ENCODE measurements around the gene CLK3. TPM values are rescaled to one million over a fixed set of nuclear protein-coding genes. Genes with fewer than 3 reads are reported as not detected.

CLK3 gene
- total and polyA plus RNA-seq, 8 donors: 47.6 to 226 (median 93.2) TPM

DNA sequence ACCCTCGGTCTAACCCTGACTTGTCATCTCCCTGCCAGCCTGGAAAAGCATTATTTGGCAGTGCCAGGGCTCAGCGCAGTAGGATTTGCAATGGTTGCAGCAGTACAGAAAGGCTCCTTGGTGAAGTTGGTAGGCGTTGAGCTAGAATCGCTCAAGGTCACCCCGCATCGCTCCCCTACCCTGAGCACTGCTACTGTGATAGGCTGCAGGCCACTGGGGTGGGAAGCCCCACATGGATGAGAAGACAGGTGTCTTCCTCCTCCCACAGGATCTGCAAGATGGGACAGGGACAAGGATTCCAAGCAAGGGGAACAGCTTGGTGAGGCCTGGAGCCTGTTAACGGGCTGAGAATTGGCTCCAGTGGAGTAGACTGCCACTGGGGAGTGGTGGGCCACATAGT lies 10.7 kb downstream of the CLK3 start:
- Histone ChIP-seq H3K27me3 (no peaks in the 10 kb centered on the region), H3K9me3 (no peaks in the 10 kb centered on the region), H3K4me3 (no peak overlapping the region), H3K36me3 (peaks cover 98 to 100% (median 100%) of the 10 kb centered on the region in 4 donors), H3K4me1 (peaks cover 0 to 20% (median 8%) of the 10 kb centered on the region in 4 donors), H3K27ac (no peak overlapping the region)
- TF ChIP-seq, protein P1, sequence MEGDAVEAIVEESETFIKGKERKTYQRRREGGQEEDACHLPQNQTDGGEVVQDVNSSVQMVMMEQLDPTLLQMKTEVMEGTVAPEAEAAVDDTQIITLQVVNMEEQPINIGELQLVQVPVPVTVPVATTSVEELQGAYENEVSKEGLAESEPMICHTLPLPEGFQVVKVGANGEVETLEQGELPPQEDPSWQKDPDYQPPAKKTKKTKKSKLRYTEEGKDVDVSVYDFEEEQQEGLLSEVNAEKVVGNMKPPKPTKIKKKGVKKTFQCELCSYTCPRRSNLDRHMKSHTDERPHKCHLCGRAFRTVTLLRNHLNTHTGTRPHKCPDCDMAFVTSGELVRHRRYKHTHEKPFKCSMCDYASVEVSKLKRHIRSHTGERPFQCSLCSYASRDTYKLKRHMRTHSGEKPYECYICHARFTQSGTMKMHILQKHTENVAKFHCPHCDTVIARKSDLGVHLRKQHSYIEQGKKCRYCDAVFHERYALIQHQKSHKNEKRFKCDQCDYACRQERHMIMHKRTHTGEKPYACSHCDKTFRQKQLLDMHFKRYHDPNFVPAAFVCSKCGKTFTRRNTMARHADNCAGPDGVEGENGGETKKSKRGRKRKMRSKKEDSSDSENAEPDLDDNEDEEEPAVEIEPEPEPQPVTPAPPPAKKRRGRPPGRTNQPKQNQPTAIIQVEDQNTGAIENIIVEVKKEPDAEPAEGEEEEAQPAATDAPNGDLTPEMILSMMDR (IDR thresholded peaks at IDR 0.05): no peak
- TF ChIP-seq EP300 (IDR thresholded peaks at IDR 0.05): no peak
- TF ChIP-seq POLR2AphosphoS5 (IDR thresholded peaks at IDR 0.05): no peak
- no peak for TF ChIP-seq POLR2A (IDR thresholded peaks at IDR 0.05)
- intact Hi-C loops (cut with DNase I; ENCODE audit: low total_unique reads): loop anchor here (5.0 kb wide), 1 partner anchor 136 kb away; no protein-coding TSS in a partner anchor
- WGBS, 5 donors: 90 to 96% (median 95%) methylated on average over 7 of the region's 7 CpGs
- DNase-seq: no peak

DNA sequence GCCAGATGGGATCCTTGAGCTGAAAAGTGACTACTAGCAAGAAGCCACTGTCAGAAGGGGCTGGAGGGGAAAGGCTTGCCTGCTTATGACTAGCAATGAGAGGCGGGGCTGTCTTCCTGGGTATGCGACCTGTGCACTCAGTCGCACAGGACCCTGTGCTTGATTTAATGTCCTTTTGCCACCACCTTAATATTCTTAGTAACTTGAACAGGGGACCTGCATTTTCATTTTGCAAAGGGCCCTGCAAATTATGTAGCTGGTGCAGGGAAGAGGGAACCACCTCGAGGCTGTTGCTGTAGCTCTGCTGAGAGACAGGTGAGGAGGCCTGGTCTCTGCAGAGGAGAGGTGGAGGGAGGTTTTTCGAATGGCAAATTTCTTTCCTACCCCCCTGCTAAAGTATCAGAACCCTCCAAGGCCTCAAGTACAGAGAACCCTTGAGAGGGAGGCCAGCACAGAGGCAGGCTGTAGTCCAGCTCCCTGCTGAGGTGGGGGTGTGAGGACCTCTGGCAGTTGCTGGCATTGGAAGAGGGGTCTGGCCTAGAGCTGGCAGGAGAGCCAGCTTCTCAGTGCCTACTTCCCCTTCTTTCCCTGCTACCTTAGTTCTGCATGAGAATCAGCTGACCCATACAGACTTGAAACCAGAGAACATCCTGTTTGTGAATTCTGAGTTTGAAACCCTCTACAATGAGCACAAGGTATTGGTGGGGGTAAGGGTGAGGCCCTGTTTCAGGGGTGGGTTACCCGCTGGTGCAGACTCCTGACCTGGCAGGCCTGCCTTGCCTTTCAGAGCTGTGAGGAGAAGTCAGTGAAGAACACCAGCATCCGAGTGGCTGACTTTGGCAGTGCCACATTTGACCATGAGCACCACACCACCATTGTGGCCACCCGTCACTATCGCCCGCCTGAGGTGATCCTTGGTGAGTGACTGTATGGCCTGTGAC lies 11.4 kb downstream of the CLK3 start:
- Histone ChIP-seq H3K4me1 (peaks cover 0 to 13% (median 4%) of the 10 kb centered on the region in 4 donors), H3K4me3 (no peak overlapping the region), H3K27me3 (no peaks in the 10 kb centered on the region), H3K9me3 (no peaks in the 10 kb centered on the region), H3K27ac (no peak overlapping the region), H3K36me3 (peaks cover 91 to 100% (median 99%) of the 10 kb centered on the region in 4 donors)
- intact Hi-C loops (cut with DNase I; ENCODE audit: low total_unique reads): loop anchor here (5.0 kb wide), 1 partner anchor 135 kb away; no protein-coding TSS in a partner anchor
- DNase-seq: no peak
- TF ChIP-seq EP300 (IDR thresholded peaks at IDR 0.05) (no peak), POLR2AphosphoS5 (IDR thresholded peaks at IDR 0.05) (no peak), POLR2A (IDR thresholded peaks at IDR 0.05) (no peak)
- TF ChIP-seq, protein P1 (IDR thresholded peaks at IDR 0.05): no peak
- 73 to 89% (median 83%) methylated on average over 6 to 10 of the region's 10 CpGs for WGBS, 5 donors

DNA sequence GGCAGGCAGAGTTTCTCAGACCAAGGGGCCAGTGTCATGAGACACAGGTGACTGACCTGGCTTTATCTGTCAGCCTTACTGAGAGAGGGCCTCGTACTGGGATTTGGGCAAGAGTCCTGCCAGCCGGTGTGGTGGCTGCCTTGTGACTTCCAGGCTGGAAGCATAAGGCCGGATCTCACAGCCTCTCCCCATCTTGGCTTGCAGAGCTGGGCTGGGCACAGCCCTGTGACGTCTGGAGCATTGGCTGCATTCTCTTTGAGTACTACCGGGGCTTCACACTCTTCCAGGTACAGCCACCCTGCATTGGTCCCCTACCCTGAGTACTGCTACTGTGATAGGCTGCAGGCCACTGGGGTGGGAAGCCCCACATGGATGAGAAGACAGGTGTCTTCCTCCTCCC lies 12.1 kb downstream of the CLK3 start:
- intact Hi-C loops (cut with DNase I; ENCODE audit: low total_unique reads): loop anchor here (5.0 kb wide), 1 partner anchor 135 kb away; no protein-coding TSS in a partner anchor
- Histone ChIP-seq H3K9me3 (no peaks in the 10 kb centered on the region), H3K4me3 (no peak overlapping the region), H3K27me3 (no peaks in the 10 kb centered on the region), H3K27ac (no peak overlapping the region), H3K36me3 (peaks cover 83 to 100% (median 99%) of the 10 kb centered on the region in 4 donors), H3K4me1 (peaks cover 0 to 10% (median 4%) of the 10 kb centered on the region in 4 donors)
- TF ChIP-seq EP300 (IDR thresholded peaks at IDR 0.05): no peak
- TF ChIP-seq, protein P1 (IDR thresholded peaks at IDR 0.05): no peak
- no peak for TF ChIP-seq POLR2AphosphoS5 (IDR thresholded peaks at IDR 0.05)
- TF ChIP-seq POLR2A (IDR thresholded peaks at IDR 0.05): no peak
- DNase-seq: no peak
- 40 to 82% (median 75%) methylated on average over 1 to 5 of the region's 5 CpGs for WGBS, 5 donors

DNA sequence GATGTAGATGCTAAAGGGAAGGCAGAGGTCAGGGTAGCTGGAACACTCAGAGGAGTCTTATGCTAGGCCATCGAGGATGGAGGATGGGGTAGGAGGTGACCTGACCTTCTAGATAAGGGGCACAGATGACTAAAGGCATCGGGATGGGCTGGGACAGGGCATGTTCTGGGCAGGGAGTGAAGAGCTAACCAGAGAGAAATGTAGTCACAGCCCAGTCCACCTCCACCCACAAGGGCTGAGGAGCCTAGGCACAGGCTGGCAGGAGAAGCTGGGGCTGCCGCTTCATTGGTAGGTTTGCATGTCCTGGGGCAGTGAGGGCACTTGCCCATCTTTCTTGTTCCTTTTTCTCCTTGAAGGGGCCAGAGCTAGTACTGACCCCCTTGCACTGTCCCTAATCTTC lies 12.6 kb downstream of the CLK3 start:
- no peak overlapping the region for H3K27ac ChIP-seq
- no peaks in the 10 kb centered on the region for H3K9me3 ChIP-seq
- TF ChIP-seq, protein P1 (IDR thresholded peaks at IDR 0.05): no peak
- TF ChIP-seq EP300 (IDR thresholded peaks at IDR 0.05) (no peak), POLR2AphosphoS5 (IDR thresholded peaks at IDR 0.05) (no peak), POLR2A (IDR thresholded peaks at IDR 0.05) (no peak)
- no peak overlapping the region for H3K4me3 ChIP-seq
- no peaks in the 10 kb centered on the region for H3K27me3 ChIP-seq
- WGBS, 5 donors: 52 to 68% (median 63%) methylated on average over 3 of the region's 3 CpGs
- no peak for DNase-seq
- intact Hi-C loops (cut with DNase I; ENCODE audit: low total_unique reads): loop anchor here (5.0 kb wide), 1 partner anchor 134 kb away; no protein-coding TSS in a partner anchor
- peaks cover 0 to 10% (median 4%) of the 10 kb centered on the region in 4 donors for H3K4me1 ChIP-seq
- peaks cover 79 to 100% (median 99%) of the 10 kb centered on the region in 4 donors for H3K36me3 ChIP-seq
